GM21737 (cell line): Measurements from ENCODE around the gene NDUFS6.
"Not testable (repeated sequence)": the region's sequence is repeated elsewhere in the genome, so short reads cannot be mapped to it uniquely, and the experiment has no call there.

Experiments
- ATAC-seq: cut with Tn5 transposase; IDR thresholded peaks from one replicate; pipeline ENCODE4 v1.9.1; 2021; ENCODE audit warnings: mild to moderate bottlenecking, moderate library complexity; ENCODE audit not compliant: unreplicated experiment

Gene NDUFS6

GRCh38 chr5:1814183-1815020 lies 13.2 kb downstream of the NDUFS6 start:
- no peak for ATAC-seq

GRCh38 chr5:1815071-1815786 lies 14.0 kb downstream of the NDUFS6 start:
- ATAC-seq: no peak

GRCh38 chr5:1815881-1816292 lies 14.7 kb downstream of the NDUFS6 start:
- ATAC-seq: no peak

GRCh38 chr5:1816495-1817089 lies 15.4 kb downstream of the NDUFS6 start:
- ATAC-seq: not testable (repeated sequence)

- ATAC-seq: no peak
Observed at GRCh38 chr5:1817261-1818043, 16.2 kb downstream of the NDUFS6 start.

- no peak for ATAC-seq
Observed at GRCh38 chr5:1818784-1819183, 17.6 kb downstream of the NDUFS6 start.

GRCh38 chr5:1819458-1819857 lies 18.3 kb downstream of the NDUFS6 start:
- no peak for ATAC-seq

GRCh38 chr5:1820381-1820780 lies 19.2 kb downstream of the NDUFS6 start:
- no peak for ATAC-seq

GRCh38 chr5:1820926-1821325 lies 19.7 kb downstream of the NDUFS6 start:
- no peak for ATAC-seq

GRCh38 chr5:1821862-1822261 lies 20.7 kb downstream of the NDUFS6 start:
- no peak for ATAC-seq

- no peak for ATAC-seq
Observed at GRCh38 chr5:1823381-1824034, 22.3 kb downstream of the NDUFS6 start.

- ATAC-seq: no peak
Observed at GRCh38 chr5:1824109-1824821, 23.1 kb downstream of the NDUFS6 start.

GRCh38 chr5:1824903-1825841 lies 24.0 kb downstream of the NDUFS6 start:
- no peak for ATAC-seq

- ATAC-seq: no peak
Observed at GRCh38 chr5:1826235-1826980, 25.2 kb downstream of the NDUFS6 start.

- ATAC-seq: no peak
Observed at GRCh38 chr5:1827025-1827885, 26.0 kb downstream of the NDUFS6 start.

- peak; percentile 59 for ATAC-seq
Observed at GRCh38 chr5:1827886-1828397, 26.7 kb downstream of the NDUFS6 start.
